ENCODE data around the gene PIAS2.

- TF ChIP-seq EP300 (IDR thresholded peaks at IDR 0.05; ENCODE audit: borderline replicate concordance) (no peak), USF1 (IDR thresholded peaks at IDR 0.05) (peak; percentile 52; the same call in 1 of the 2 replicates)
Measured at GRCh38 chr18:46767217-46767616, 150.1 kb downstream of the PIAS2 start.

All from Ishikawa (cell line).